CD14-positive monocyte (primary cell): ENCODE data around the gene TMEM54. TPM values are rescaled to one million over a fixed set of nuclear protein-coding genes. Genes with fewer than 3 reads are reported as not detected.

ENCODE experiments used
- DNase-seq, 3 donors: peaks; one replicate each; pipeline ENCODE4 v3.0.0-alpha.2; 2011 to 2022
- H2AFZ ChIP-seq: 2 replicates; pipeline ENCODE4 v1.6.0; 2012; ENCODE audit warnings: mild to moderate bottlenecking, low read depth, low read length, inconsistent platforms; ENCODE audit not compliant: insufficient read depth, poor library complexity, severe bottlenecking
- H3K27ac ChIP-seq, 2 donors: 1 replicate in 1 of 2; 2 replicates in 1 of 2; pipeline ENCODE4 v1.5.1; 2012 to 2013; ENCODE audit warnings: low read length in 2 of 2, control low read depth in 1 of 2, inconsistent platforms in 1 of 2, low read depth in 1 of 2, mild to moderate bottlenecking in 1 of 2
- H3K27me3 ChIP-seq, 2 donors: one replicate each; pipeline versions ENCODE4 v1.6.0 to v1.6.1; 2011 to 2013; ENCODE audit warnings: low read length in 2 of 2; ENCODE audit not compliant: control insufficient read depth in 2 of 2, insufficient read depth in 2 of 2
- H3K36me3 ChIP-seq, 2 donors: replicated peaks in 1 of 2; 1 replicate in 1 of 2; 2 replicates in 1 of 2; pipeline versions ENCODE4 v1.5.1 to v1.6.1; 2012 to 2013; ENCODE audit warnings: low read length in 2 of 2, control low read depth in 1 of 2, inconsistent platforms in 1 of 2, mild to moderate bottlenecking in 1 of 2; ENCODE audit not compliant: insufficient read depth in 2 of 2, control insufficient read depth in 1 of 2
- H3K4me1 ChIP-seq, 2 donors: 1 replicate in 1 of 2; 2 replicates in 1 of 2; pipeline versions ENCODE4 v1.5.1 to v1.6.1; 2012 to 2013; ENCODE audit warnings: low read length in 2 of 2, control low read depth in 1 of 2, inconsistent platforms in 1 of 2, mild to moderate bottlenecking in 1 of 2, moderate library complexity in 1 of 2; ENCODE audit not compliant: insufficient read depth in 2 of 2, control insufficient read depth in 1 of 2
- H3K4me2 ChIP-seq: replicated peaks from 2 replicates; pipeline ENCODE3; 2012; ENCODE audit warnings: low read length, moderate library complexity, mild to moderate bottlenecking; ENCODE audit not compliant: poor library complexity, severe bottlenecking; ENCODE audit errors: extremely low read depth
- H3K4me3 ChIP-seq, 3 experiments: fragments of 200-600 bp in 1 of 3; sonication (generic) in 1 of 3; replicated peaks in 1 of 3; 1 replicate in 2 of 3; 2 replicates in 1 of 3; pipeline ENCODE4 v1.5.1; 2011 to 2013; ENCODE audit warnings: low read length in 3 of 3, mild to moderate bottlenecking in 3 of 3, control low read depth in 2 of 3, low read depth in 2 of 3, inconsistent platforms in 1 of 3, moderate library complexity in 1 of 3
- H3K79me2 ChIP-seq: 2 replicates; pipeline ENCODE4 v1.6.0; 2012; ENCODE audit warnings: mild to moderate bottlenecking, control low read depth, inconsistent platforms, low read length, moderate library complexity; ENCODE audit not compliant: insufficient read depth
- H3K9ac ChIP-seq: 2 replicates; pipeline ENCODE4 v1.6.0; 2017; ENCODE audit warnings: low read length, mild to moderate bottlenecking; ENCODE audit not compliant: insufficient read depth, poor library complexity, severe bottlenecking
- H3K9me3 ChIP-seq, 2 donors: replicated peaks in 1 of 2; 1 replicate in 1 of 2; 2 replicates in 1 of 2; pipeline versions ENCODE4 v1.5.1 to v1.6.1; 2012 to 2013; ENCODE audit warnings: low read length in 2 of 2, control low read depth in 1 of 2; ENCODE audit not compliant: control insufficient read depth in 1 of 2, insufficient read depth in 1 of 2
- H4K20me1 ChIP-seq: 2 replicates; pipeline ENCODE4 v1.6.0; 2012; ENCODE audit warnings: mild to moderate bottlenecking, low read length, control low read depth, moderate library complexity; ENCODE audit not compliant: insufficient read depth
- H3K27ac Mint-ChIP-seq, 7 donors: one replicate each; pipeline ENCODE4 v1.8.0; 2020; ENCODE audit warnings: mild to moderate bottlenecking in 7 of 7, mixed read lengths in 7 of 7, moderate library complexity in 6 of 7, inconsistent platforms in 2 of 7
- H3K27me3 Mint-ChIP-seq, 3 donors: one replicate each; pipeline ENCODE4 v1.8.0; 2021 to 2022; ENCODE audit warnings: low read depth in 3 of 3, mild to moderate bottlenecking in 3 of 3, mixed read lengths in 3 of 3, moderate library complexity in 3 of 3, inconsistent platforms in 1 of 3
- H3K36me3 Mint-ChIP-seq, 2 donors: one replicate each; pipeline ENCODE4 v1.8.0; 2020; ENCODE audit warnings: mixed read lengths in 2 of 2, inconsistent platforms in 1 of 2, mild to moderate bottlenecking in 1 of 2
- H3K4me1 Mint-ChIP-seq: one replicate; pipeline ENCODE4 v1.8.0; 2020; ENCODE audit warnings: mild to moderate bottlenecking, mixed read lengths
- H3K4me3 Mint-ChIP-seq, 2 donors: one replicate each; pipeline ENCODE4 v1.8.0; 2020; ENCODE audit warnings: mild to moderate bottlenecking in 2 of 2, mixed read lengths in 2 of 2, moderate library complexity in 1 of 2
- H3K9me3 Mint-ChIP-seq, 7 donors: one replicate each; pipeline ENCODE4 v1.8.0; 2020 to 2022; ENCODE audit warnings: mixed read lengths in 7 of 7, mild to moderate bottlenecking in 6 of 7, moderate library complexity in 6 of 7, inconsistent platforms in 2 of 7
- WGBS: methylation state at CpG from one replicate; pipeline ENCODE4 v1.1.5; 2013; ENCODE audit warnings: missing lambda C conversion rate; ENCODE audit not compliant: insufficient coverage; 5-methylcytosine and 5-hydroxymethylcytosine counted together
- intact Hi-C, 2 donors: fragments of 100-400 bp; cut with micrococcal nuclease; formaldehyde crosslinking; loops; one replicate each; pipeline versions ENCODE4 v1.15.0 to v1.15.1; 2023
- polyA plus RNA-seq, 3 donors: library from polyadenylated mRNA; depleted of rRNA in 1 of 3; unstranded in 2 of 3; stranded (reverse) in 1 of 3; fragments of 300-500 nt in 2 of 3; fragments of >200 nt in 1 of 3; fragmentation: Illumina TruSeq in 2 of 3; gene quantifications; 1 replicate in 2 of 3; 2 replicates in 1 of 3; pipeline ENCODE4 v1.2.3, GENCODE V29; 2012 to 2021
- TF ChIP-seq, protein P1 (sequence below): fragments of 200-600 bp; IDR thresholded peaks from one replicate; pipeline ENCODE4 v1.8.0; 2022; ENCODE audit warnings: antibody characterized with exemption, mild to moderate bottlenecking

TMEM54 gene
- polyA plus RNA-seq, 3 donors: 0.08 TPM; not detected in 2

- intact Hi-C loops: no loop called here
- 49% methylated on average over 9 of the region's 12 CpGs for WGBS
- Histone ChIP-seq H3K27ac (no peak overlapping the region), H3K4me3 (no peak overlapping the region), H2AFZ (no peak overlapping the region), H3K36me3 (no peaks in the 10 kb centered on the region), H3K4me2 (no peak overlapping the region), H3K79me2 (no peaks in the 10 kb centered on the region), H3K9me3 (peaks cover 0 to 4% of the 10 kb centered on the region in 2 donors), H4K20me1 (no peaks in the 10 kb centered on the region), H3K9ac (no peak overlapping the region), H3K4me1 (no peaks in the 10 kb centered on the region), H3K27me3 (peaks cover 4 to 66% of the 10 kb centered on the region in 2 donors)
- Mint-ChIP-seq H3K4me1 (no peaks in the 10 kb centered on the region), H3K36me3 (no peaks in the 10 kb centered on the region), H3K27me3 (peaks cover 49 to 67% (median 58%) of the 10 kb centered on the region in 3 donors), H3K9me3 (peaks cover 0 to 10% (median 3%) of the 10 kb centered on the region in 7 donors), H3K27ac (no peak overlapping the region), H3K4me3 (no peak overlapping the region)
- TF ChIP-seq, protein P1, sequence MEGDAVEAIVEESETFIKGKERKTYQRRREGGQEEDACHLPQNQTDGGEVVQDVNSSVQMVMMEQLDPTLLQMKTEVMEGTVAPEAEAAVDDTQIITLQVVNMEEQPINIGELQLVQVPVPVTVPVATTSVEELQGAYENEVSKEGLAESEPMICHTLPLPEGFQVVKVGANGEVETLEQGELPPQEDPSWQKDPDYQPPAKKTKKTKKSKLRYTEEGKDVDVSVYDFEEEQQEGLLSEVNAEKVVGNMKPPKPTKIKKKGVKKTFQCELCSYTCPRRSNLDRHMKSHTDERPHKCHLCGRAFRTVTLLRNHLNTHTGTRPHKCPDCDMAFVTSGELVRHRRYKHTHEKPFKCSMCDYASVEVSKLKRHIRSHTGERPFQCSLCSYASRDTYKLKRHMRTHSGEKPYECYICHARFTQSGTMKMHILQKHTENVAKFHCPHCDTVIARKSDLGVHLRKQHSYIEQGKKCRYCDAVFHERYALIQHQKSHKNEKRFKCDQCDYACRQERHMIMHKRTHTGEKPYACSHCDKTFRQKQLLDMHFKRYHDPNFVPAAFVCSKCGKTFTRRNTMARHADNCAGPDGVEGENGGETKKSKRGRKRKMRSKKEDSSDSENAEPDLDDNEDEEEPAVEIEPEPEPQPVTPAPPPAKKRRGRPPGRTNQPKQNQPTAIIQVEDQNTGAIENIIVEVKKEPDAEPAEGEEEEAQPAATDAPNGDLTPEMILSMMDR: no peak
- no peak for DNase-seq
Measured at GRCh38 chr1:32884726-32885125, 16.5 kb downstream of the TMEM54 start.

DNA sequence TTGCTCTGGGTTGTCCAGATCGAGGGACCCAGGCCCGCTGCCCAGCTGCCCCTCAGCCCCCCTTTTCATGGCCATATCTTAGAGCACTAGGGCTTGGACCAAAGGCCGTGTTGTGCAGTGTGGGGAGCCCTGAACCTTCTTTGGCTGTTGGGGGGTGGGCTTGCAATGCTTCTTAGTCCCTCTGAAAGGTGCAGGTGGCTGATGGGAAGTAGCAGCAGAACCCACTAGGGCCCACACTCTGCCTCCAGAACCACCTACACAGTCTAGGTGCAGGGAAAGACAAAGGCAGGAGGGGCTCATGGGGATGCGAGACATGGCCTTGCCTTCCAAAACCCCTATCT, 17.2 kb downstream of the TMEM54 start:
- peaks cover 0 to 4% of the 10 kb centered on the region in 2 donors for H3K9me3 ChIP-seq

More for the DNA sequence above, 17.2 kb downstream of the TMEM54 start:
- Mint-ChIP-seq H3K9me3 (peaks cover 0 to 10% (median 3%) of the 10 kb centered on the region in 7 donors), H3K4me1 (no peaks in the 10 kb centered on the region), H3K4me3 (peak overlapping the region in 1 of 2 donors; percentile 72), H3K27ac (no peak overlapping the region), H3K36me3 (no peaks in the 10 kb centered on the region), H3K27me3 (peaks cover 51 to 65% (median 55%) of the 10 kb centered on the region in 3 donors)
- H3K27me3 ChIP-seq: peaks cover 4 to 66% of the 10 kb centered on the region in 2 donors
- no peaks in the 10 kb centered on the region for H3K36me3 ChIP-seq
- no peaks in the 10 kb centered on the region for H4K20me1 ChIP-seq
- H3K4me1 ChIP-seq: no peaks in the 10 kb centered on the region
- H3K9ac ChIP-seq: no peak overlapping the region
- TF ChIP-seq, protein P1: no peak
- 0% methylated on average over 1 of the region's 4 CpGs for WGBS
- intact Hi-C loops: no loop called here
- H3K79me2 ChIP-seq: no peaks in the 10 kb centered on the region
- DNase-seq: no peak
- no peak overlapping the region for H3K4me3 ChIP-seq
- H3K4me2 ChIP-seq: no peak overlapping the region
- no peak overlapping the region for H2AFZ ChIP-seq
- no peak overlapping the region for H3K27ac ChIP-seq
